SK-N-SH (cell line): ENCODE results near the gene GAB2. TPM values are rescaled to one million over a fixed set of nuclear protein-coding genes. Genes with fewer than 3 reads are reported as not detected.

Experiments
- CTCF ChIA-PET: fragments of 300-600, 350-600 bp; formaldehyde crosslinking; extraction: SDS; loops from one replicate; lab custom pipeline; 2021; lab: Yijun Ruan, JAX
- POLR2A ChIA-PET: fragments of 350-600 bp; sonication (Branson Sonifier 250); formaldehyde crosslinking; extraction: SDS; loops from one replicate; lab custom pipeline; 2020; ENCODE audit warnings: antibody characterized with exemption, inconsistent platforms; lab: Yijun Ruan, JAX
- DNase-seq: peaks from one replicate; pipeline ENCODE4 v3.0.0; 2012
- H2AFZ ChIP-seq: fragments of 200-600 bp; sonication (generic); 2 replicates; pipeline ENCODE4 v1.8.1; 2016; ENCODE audit warnings: antibody characterized with exemption, mild to moderate bottlenecking, low read depth
- H3F3A ChIP-seq: fragments of 200-600 bp; sonication (generic); replicated peaks from 2 replicates; pipeline ENCODE3; 2016; ENCODE audit warnings: antibody characterized with exemption, mild to moderate bottlenecking; ENCODE audit not compliant: insufficient read depth
- H3K27ac ChIP-seq, 2 experiments: fragments of 200-500 bp in 1 of 2; fragments of 200-600 bp in 1 of 2; sonication (Bioruptor generic) in 1 of 2; sonication (generic), shearing (Covaris generic) in 1 of 2; 2 replicates each; pipeline versions ENCODE4 v1.5.1 to v1.6.1; 2014 to 2016; ENCODE audit warnings: low read depth in 2 of 2, inconsistent platforms in 1 of 2, low read length in 1 of 2, mild to moderate bottlenecking in 1 of 2, mixed read lengths in 1 of 2
- H3K27me3 ChIP-seq: fragments of 200-600 bp; sonication (generic), shearing (Covaris generic); 2 replicates; pipeline ENCODE4 v1.6.1; 2016; ENCODE audit warnings: mixed run types; ENCODE audit not compliant: insufficient read depth
- H3K36me3 ChIP-seq, 2 experiments: fragments of 200-500 bp in 1 of 2; fragments of 200-600 bp in 1 of 2; sonication (Bioruptor generic) in 1 of 2; sonication (generic) in 1 of 2; replicated peaks in 1 of 2; 2 replicates each; pipeline versions ENCODE3 to v1.5.1; 2014 to 2016; ENCODE audit warnings: low read length in 1 of 2, mild to moderate bottlenecking in 1 of 2; ENCODE audit not compliant: insufficient read depth in 2 of 2, control insufficient read depth in 1 of 2
- H3K4me1 ChIP-seq, 2 experiments: fragments of 200-500 bp in 1 of 2; fragments of 200-600 bp in 1 of 2; sonication (Bioruptor generic) in 1 of 2; sonication (generic), shearing (Covaris generic) in 1 of 2; 2 replicates each; pipeline versions ENCODE4 v1.5.1 to v1.6.1; 2014 to 2016; ENCODE audit warnings: low read depth in 1 of 2, low read length in 1 of 2, mixed run types in 1 of 2; ENCODE audit not compliant: insufficient read depth in 2 of 2, control insufficient read depth in 1 of 2
- H3K4me2 ChIP-seq: fragments of 200-600 bp; sonication (generic), shearing (Covaris generic); 2 replicates; pipeline ENCODE4 v1.6.1; 2017; ENCODE audit warnings: mixed run types
- H3K4me3 ChIP-seq, 2 experiments: fragments of 200-500 bp in 1 of 2; fragments of 200-600 bp in 1 of 2; sonication (Bioruptor generic) in 1 of 2; sonication (generic), shearing (Covaris generic) in 1 of 2; 2 replicates each; pipeline versions ENCODE4 v1.5.1 to v1.8.1; 2014 to 2016; ENCODE audit warnings: low read depth in 2 of 2, inconsistent platforms in 1 of 2, low read length in 1 of 2, mild to moderate bottlenecking in 1 of 2, mixed read lengths in 1 of 2, moderate library complexity in 1 of 2
- H3K79me2 ChIP-seq: fragments of 200-600 bp; sonication (generic); 2 replicates; pipeline ENCODE4 v1.8.1; 2017; ENCODE audit warnings: mild to moderate bottlenecking; ENCODE audit not compliant: insufficient read depth
- H3K9ac ChIP-seq: fragments of 200-600 bp; sonication (generic); 2 replicates; pipeline ENCODE4 v1.6.1; 2017; ENCODE audit warnings: mixed run types
- H3K9me2 ChIP-seq: fragments of 200-600 bp; sonication (generic); 2 replicates; pipeline ENCODE4 v1.6.1; 2017; ENCODE audit warnings: mixed run types
- H3K9me3 ChIP-seq: fragments of 200-600 bp; sonication (generic); 2 replicates; pipeline ENCODE4 v1.6.1; 2017; ENCODE audit warnings: mixed run types, mild to moderate bottlenecking, moderate library complexity
- H4K20me1 ChIP-seq: fragments of 200-600 bp; sonication (generic); 2 replicates; pipeline ENCODE4 v1.6.1; 2017; ENCODE audit warnings: mild to moderate bottlenecking, mixed run types; ENCODE audit not compliant: insufficient read depth
- CHD2 ChIP-seq: fragments of 150-350 bp; IDR thresholded peaks from 2 replicates; pipeline ENCODE4 v1.6.1; 2018; ENCODE audit warnings: low read length; ENCODE audit not compliant: partially characterized antibody
- ELF1 ChIP-seq: IDR thresholded peaks from 2 replicates; pipeline ENCODE4 v1.4.0; 2012
- EP300 ChIP-seq, 2 experiments: IDR thresholded peaks; 2 replicates each; pipeline versions ENCODE4 v1.4.0 to v1.6.1; 2012; ENCODE audit warnings: borderline replicate concordance in 1 of 2, low read depth in 1 of 2, low read length in 1 of 2
- FOXJ3 ChIP-seq: sonication (generic); formaldehyde crosslinking; IDR thresholded peaks from 2 replicates; pipeline ENCODE4 v1.5.1; 2020; ENCODE audit warnings: mild to moderate bottlenecking, missing genetic modification reagents
- GATA2 ChIP-seq: sonication (generic); formaldehyde crosslinking; IDR thresholded peaks from 2 replicates; pipeline ENCODE4 v1.5.0; 2020; ENCODE audit warnings: mild to moderate bottlenecking, missing genetic modification reagents
- IRF3 ChIP-seq: fragments of 150-350 bp; IDR thresholded peaks from 2 replicates; pipeline ENCODE4 v1.6.1; 2016; ENCODE audit warnings: mild to moderate bottlenecking, low read depth, low read length
- MAX ChIP-seq: IDR thresholded peaks from 2 replicates; pipeline ENCODE4 v1.4.0; 2012; ENCODE audit warnings: low read depth
- MEF2A ChIP-seq: IDR thresholded peaks from 2 replicates; pipeline ENCODE4 v1.4.0; 2012; ENCODE audit warnings: low read depth, borderline replicate concordance
- NFIC ChIP-seq: IDR thresholded peaks from 2 replicates; pipeline ENCODE4 v1.4.0; 2012; ENCODE audit warnings: borderline replicate concordance
- POLR2AphosphoS5 ChIP-seq: IDR thresholded peaks from 2 replicates; pipeline ENCODE4 v1.6.1; 2012; ENCODE audit warnings: low read depth, low read length
- RAD21 ChIP-seq: IDR thresholded peaks from 2 replicates; pipeline ENCODE4 v1.6.1; 2012; ENCODE audit warnings: mild to moderate bottlenecking, low read length
- RCOR1 ChIP-seq: fragments of 150-350 bp; IDR thresholded peaks from 2 replicates; pipeline ENCODE4 v1.6.1; 2017; ENCODE audit warnings: antibody characterized with exemption, low read length
- REST ChIP-seq: IDR thresholded peaks from 2 replicates; pipeline ENCODE4 v1.6.1; 2012; ENCODE audit warnings: mild to moderate bottlenecking, low read depth, low read length, moderate library complexity
- RFX5 ChIP-seq: IDR thresholded peaks from 2 replicates; pipeline ENCODE4 v1.6.1; 2012; ENCODE audit warnings: mild to moderate bottlenecking, improper control_type of control experiment, low read length
- RXRA ChIP-seq: IDR thresholded peaks from 2 replicates; pipeline ENCODE4 v1.4.0; 2012; ENCODE audit warnings: low read depth, mild to moderate bottlenecking, borderline replicate concordance
- SMC3 ChIP-seq: IDR thresholded peaks from 2 replicates; pipeline ENCODE4 v1.6.1; 2012; ENCODE audit warnings: low read depth, low read length, improper control_type of control experiment
- TEAD4 ChIP-seq: IDR thresholded peaks from 2 replicates; pipeline ENCODE4 v1.4.0; 2012; ENCODE audit warnings: mild to moderate bottlenecking, borderline replicate concordance; ENCODE audit not compliant: insufficient read depth
- USF2 ChIP-seq: fragments of 150-350 bp; IDR thresholded peaks from 2 replicates; pipeline ENCODE4 v1.6.1; 2017; ENCODE audit warnings: antibody characterized with exemption, low read length, low read depth, borderline replicate concordance
- YY1 ChIP-seq: IDR thresholded peaks from 2 replicates; pipeline ENCODE4 v1.4.0; 2012; ENCODE audit warnings: low read depth, mild to moderate bottlenecking
- ZBTB33 ChIP-seq: IDR thresholded peaks from 2 replicates; pipeline ENCODE4 v1.4.0; 2012; ENCODE audit warnings: low read depth, borderline replicate concordance
- WGBS: methylation state at CpG from one replicate; pipeline ENCODE4 v1.1.6; 2017; ENCODE audit warnings: low lambda C conversion rate; 5-methylcytosine and 5-hydroxymethylcytosine counted together
- polyA plus RNA-seq, 3 experiments: library from polyadenylated mRNA; depleted of rRNA; stranded (reverse); fragments of >200 nt; gene quantifications; 2 replicates each; pipeline ENCODE4 v1.2.3, GENCODE V29; 2012

GAB2 gene
- polyA plus RNA-seq, 1 of the 3 experiments (the other 2 are of a cell fraction), result 5.6 TPM

- no peak for TF ChIP-seq IRF3
- TF ChIP-seq CHD2, result no peak
- no peak for TF ChIP-seq POLR2AphosphoS5
- no peak for TF ChIP-seq TEAD4
- TF ChIP-seq MAX, result no peak
- no peak for TF ChIP-seq FOXJ3
- TF ChIP-seq REST, result no peak
- peak in 1 of 2 experiments; percentile 5; a peak in 1 of 4 replicates for TF ChIP-seq EP300 (IDR thresholded peaks at IDR 0.05; ENCODE audit: borderline replicate concordance in 1 of 2, low read depth in 1 of 2, low read length in 1 of 2)
- no peak for TF ChIP-seq YY1
- TF ChIP-seq ELF1, result no peak
Measured at GRCh38 chr11:78207532-78208256, 209.9 kb downstream of the GAB2 start (continued).

- POLR2A ChIA-PET, result interaction anchor here (0.6 kb wide), 1 partner anchor 17 kb away, joined by 3 read pairs; the partner anchor contains the start of gene KCTD21
- no peak overlapping the region for H2AFZ ChIP-seq
- WGBS, result 100% methylated on average over 6 of the region's 7 CpGs
Measured at GRCh38 chr11:78205691-78206090, 211.9 kb downstream of the GAB2 start.

More at GRCh38 chr11:78205691-78206090, 211.9 kb downstream of the GAB2 start:
- DNase-seq, result no peak
- no peaks in the 10 kb centered on the region for H3F3A ChIP-seq
- no peaks in the 10 kb centered on the region for H3K79me2 ChIP-seq
- peaks cover 0 to 29% of the 10 kb centered on the region in 2 experiments; a peak in 1 of 4 replicates for H3K4me1 ChIP-seq
- H3K9me2 ChIP-seq, result no peaks in the 10 kb centered on the region
- H3K9ac ChIP-seq, result no peak overlapping the region
- no peaks in the 10 kb centered on the region for H4K20me1 ChIP-seq
- TF ChIP-seq SMC3, result no peak
- no peak for TF ChIP-seq RXRA
- TF ChIP-seq GATA2, result no peak
- TF ChIP-seq RFX5, result no peak
- no peak for TF ChIP-seq NFIC
- no peak for TF ChIP-seq ZBTB33
- no peak for TF ChIP-seq RCOR1
- no peak for TF ChIP-seq FOXJ3
- TF ChIP-seq USF2, result no peak
- TF ChIP-seq RAD21, result no peak
- TF ChIP-seq MEF2A, result no peak
- no peak for TF ChIP-seq TEAD4
- H3K27me3 ChIP-seq, result no peaks in the 10 kb centered on the region
- no peaks in the 10 kb centered on the region for H3K9me3 ChIP-seq
- no peak overlapping the region for H3K27ac ChIP-seq
- no peak overlapping the region for H3K4me3 ChIP-seq
- CTCF ChIA-PET, result interaction anchor here (1.2 to 1.8 kb wide), 2 partner anchors 23 to 66 kb away, joined by 5 to 8 read pairs; partner anchors contain the start of gene ALG8
- no peak overlapping the region for H3K4me2 ChIP-seq
- peaks cover 3 to 25% of the 10 kb centered on the region in 2 experiments for H3K36me3 ChIP-seq
